VCaP (cell line): ENCODE data around the gene EML4.
A peak's percentile ranks its signal among the peaks of the same experiment; 100 is the strongest.

ENCODE experiments used
- H3K27ac ChIP-seq: fragments of 450-650 bp; 2 replicates; pipeline ENCODE4 v1.5.1; 2017
- CTCF ChIP-seq: fragments of 450-650 bp; conservative IDR thresholded peaks from 2 replicates; pipeline ENCODE4 v1.5.1; 2017; ENCODE audit warnings: mild to moderate bottlenecking, moderate library complexity

The EML4 gene

GRCh38 chr2:42359965-42360483 lies 190.9 kb downstream of the EML4 start:
- H3K27ac ChIP-seq = peak overlapping the region; percentile 97
- no peak for TF ChIP-seq CTCF

GRCh38 chr2:42360493-42360889 lies 191.3 kb downstream of the EML4 start:
- peak overlapping the region; percentile 97 for H3K27ac ChIP-seq
- no peak for TF ChIP-seq CTCF

- peak within 1 kb of the TSS; percentile 97 for H3K27ac ChIP-seq
- TF ChIP-seq CTCF = peak; percentile 49
Measured at GRCh38 chr2:42360890-42361727, 192.0 kb downstream of the EML4 start, which contains the start of gene COX7A2L. TSS of gene COX7A2L (minus strand) at chr2:42361217. CDS start at chr2:42361161, 56 bp downstream.

- TF ChIP-seq CTCF = 0 out of 2 replicates have a peak, but pooled peaks have one; percentile 14
Measured at GRCh38 chr2:42361728-42362283, 192.7 kb downstream of the EML4 start.

GRCh38 chr2:42363413-42363812 lies 194.3 kb downstream of the EML4 start:
- peak overlapping the region; percentile 97 for H3K27ac ChIP-seq
- no peak for TF ChIP-seq CTCF

More at GRCh38 chr2:42361728-42362283, 192.7 kb downstream of the EML4 start:
- H3K27ac ChIP-seq = peak overlapping the region; percentile 97

- TF ChIP-seq CTCF = no peak
- H3K27ac ChIP-seq = no peak overlapping the region
Measured at GRCh38 chr2:42364658-42365057, 195.5 kb downstream of the EML4 start.

GRCh38 chr2:42366411-42366810 lies 197.3 kb downstream of the EML4 start:
- no peak for TF ChIP-seq CTCF
- no peak overlapping the region for H3K27ac ChIP-seq
